Measurements from ENCODE around the gene OPTN. TPM values are rescaled to one million over a fixed set of nuclear protein-coding genes. Genes with fewer than 3 reads are reported as not detected.
A peak's percentile ranks its signal among the peaks of the same experiment; 100 is the strongest.

Gene OPTN
- total RNA-seq, 2 experiments from 2014 or later: 86.8 to 99.6 TPM

DNA sequence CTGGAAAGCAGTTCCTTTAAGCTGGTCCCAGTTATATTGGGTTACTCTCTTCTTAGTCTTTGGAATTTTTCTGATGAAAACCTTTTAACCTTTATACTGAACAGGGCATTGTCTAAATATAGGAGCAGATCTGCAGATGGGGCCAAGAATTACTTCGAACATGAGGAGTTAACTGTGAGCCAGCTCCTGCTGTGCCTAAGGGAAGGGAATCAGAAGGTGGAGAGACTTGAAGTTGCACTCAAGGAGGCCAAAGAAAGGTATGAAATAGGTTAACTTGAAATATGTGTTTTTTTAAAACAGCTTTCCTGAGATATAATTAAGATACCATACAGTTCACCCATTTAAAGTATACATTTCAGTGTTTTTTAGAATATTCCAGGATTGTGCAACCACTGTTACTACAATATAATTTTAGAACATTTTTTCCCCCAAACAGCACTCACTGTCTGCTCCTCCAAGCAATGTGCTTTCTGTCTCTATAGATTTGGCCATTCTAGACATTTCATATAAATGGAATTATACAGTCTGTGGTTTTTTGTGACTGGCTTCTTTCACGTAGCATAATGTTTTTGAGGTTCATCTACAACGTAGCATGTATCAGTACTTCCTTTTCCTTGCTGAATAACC is 18.9 kb downstream of the OPTN start:
- ATAC-seq (ENCODE audit: poor library complexity) (no peak), DNase-seq (no peak)
- Histone ChIP-seq H3K9me3 (ENCODE audit: control insufficient read depth in 1 of 2, insufficient read depth in 1 of 2, low read length in 2 of 2) (no peaks in the 10 kb centered on the region), H3K36me3 (ENCODE audit: insufficient read depth, low read length) (peaks cover 82% of the 10 kb centered on the region), H3K4me3 (ENCODE audit: low read length) (no peak overlapping the region), H3K27ac (ENCODE audit: low read depth in 1 of 2, low read length in 2 of 2) (no peak overlapping the region), H3K27me3 (ENCODE audit: control insufficient read depth in 1 of 2, insufficient read depth in 2 of 2, low read length in 2 of 2) (no peaks in the 10 kb centered on the region), H3K4me1 (ENCODE audit: insufficient read depth, low read length) (peaks cover 24% of the 10 kb centered on the region)
- Mint-ChIP-seq H3K4me3 (no peak overlapping the region), H3K27ac (no peak overlapping the region), H3K9me3 (no peaks in the 10 kb centered on the region), H3K27me3 (no peaks in the 10 kb centered on the region), H3K4me1 (ENCODE audit: low read depth) (peaks cover 34% of the 10 kb centered on the region), H3K36me3 (ENCODE audit: low read depth) (peaks cover 85% of the 10 kb centered on the region)
- intact Hi-C loops (cut with DNase I, micrococcal nuclease): no loop called here
- ChIA-PET POLR2A (interaction anchor here (1.7 kb wide), 1 partner anchor 11 kb away, joined by 10 read pairs; no protein-coding TSS in a partner anchor), CTCF (interaction anchor here (0.6 to 2.0 kb wide), 2 partner anchors 15 to 19 kb away, joined by 3 to 11 read pairs; partner anchors contain the start of gene OPTN)
- TF ChIP-seq, protein P1, sequence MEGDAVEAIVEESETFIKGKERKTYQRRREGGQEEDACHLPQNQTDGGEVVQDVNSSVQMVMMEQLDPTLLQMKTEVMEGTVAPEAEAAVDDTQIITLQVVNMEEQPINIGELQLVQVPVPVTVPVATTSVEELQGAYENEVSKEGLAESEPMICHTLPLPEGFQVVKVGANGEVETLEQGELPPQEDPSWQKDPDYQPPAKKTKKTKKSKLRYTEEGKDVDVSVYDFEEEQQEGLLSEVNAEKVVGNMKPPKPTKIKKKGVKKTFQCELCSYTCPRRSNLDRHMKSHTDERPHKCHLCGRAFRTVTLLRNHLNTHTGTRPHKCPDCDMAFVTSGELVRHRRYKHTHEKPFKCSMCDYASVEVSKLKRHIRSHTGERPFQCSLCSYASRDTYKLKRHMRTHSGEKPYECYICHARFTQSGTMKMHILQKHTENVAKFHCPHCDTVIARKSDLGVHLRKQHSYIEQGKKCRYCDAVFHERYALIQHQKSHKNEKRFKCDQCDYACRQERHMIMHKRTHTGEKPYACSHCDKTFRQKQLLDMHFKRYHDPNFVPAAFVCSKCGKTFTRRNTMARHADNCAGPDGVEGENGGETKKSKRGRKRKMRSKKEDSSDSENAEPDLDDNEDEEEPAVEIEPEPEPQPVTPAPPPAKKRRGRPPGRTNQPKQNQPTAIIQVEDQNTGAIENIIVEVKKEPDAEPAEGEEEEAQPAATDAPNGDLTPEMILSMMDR (IDR thresholded peaks at IDR 0.05): no peak

- POLR2A ChIA-PET: interaction anchor here (0.6 to 0.7 kb wide), 2 partner anchors 13 to 528 kb away, joined by 3 read pairs; no protein-coding TSS in a partner anchor
- peaks cover 94% of the 10 kb centered on the region for H3K36me3 Mint-ChIP-seq (ENCODE audit: low read depth)
- H3K27me3 Mint-ChIP-seq: no peaks in the 10 kb centered on the region
- no peak for DNase-seq
- H3K4me1 ChIP-seq (ENCODE audit: insufficient read depth, low read length): peaks cover 20% of the 10 kb centered on the region
- H3K36me3 ChIP-seq (ENCODE audit: insufficient read depth, low read length): peaks cover 92% of the 10 kb centered on the region
- TF ChIP-seq, protein P1 (IDR thresholded peaks at IDR 0.05): no peak
- no peak overlapping the region for H3K27ac ChIP-seq (ENCODE audit: low read depth in 1 of 2, low read length in 2 of 2)
- peaks cover 29% of the 10 kb centered on the region for H3K4me1 Mint-ChIP-seq (ENCODE audit: low read depth)
- CTCF ChIA-PET: no interaction called here
- H3K27me3 ChIP-seq (ENCODE audit: control insufficient read depth in 1 of 2, insufficient read depth in 2 of 2, low read length in 2 of 2): no peaks in the 10 kb centered on the region
- H3K4me3 ChIP-seq (ENCODE audit: low read length): no peak overlapping the region
- no peak for ATAC-seq (ENCODE audit: poor library complexity)
- intact Hi-C loops (cut with DNase I, micrococcal nuclease): no loop called here
- no peaks in the 10 kb centered on the region for H3K9me3 ChIP-seq (ENCODE audit: control insufficient read depth in 1 of 2, insufficient read depth in 1 of 2, low read length in 2 of 2)
- peak overlapping the region; percentile 67 for H3K27ac Mint-ChIP-seq
- H3K4me3 Mint-ChIP-seq: no peak overlapping the region
- no peaks in the 10 kb centered on the region for H3K9me3 Mint-ChIP-seq
Observed at GRCh38 chr10:13120786-13121499, 21.0 kb downstream of the OPTN start.

GRCh38 chr10:13121500-13121854 is 21.5 kb downstream of the OPTN start:
- Mint-ChIP-seq H3K4me3 (no peak overlapping the region), H3K9me3 (no peaks in the 10 kb centered on the region), H3K27ac (no peak overlapping the region), H3K4me1 (ENCODE audit: low read depth) (peaks cover 23% of the 10 kb centered on the region), H3K36me3 (ENCODE audit: low read depth) (peaks cover 94% of the 10 kb centered on the region), H3K27me3 (no peaks in the 10 kb centered on the region)
- Histone ChIP-seq H3K4me3 (ENCODE audit: low read length) (no peak overlapping the region), H3K36me3 (ENCODE audit: insufficient read depth, low read length) (peaks cover 89% of the 10 kb centered on the region), H3K27ac (ENCODE audit: low read depth in 1 of 2, low read length in 2 of 2) (no peak overlapping the region), H3K9me3 (ENCODE audit: control insufficient read depth in 1 of 2, insufficient read depth in 1 of 2, low read length in 2 of 2) (no peaks in the 10 kb centered on the region), H3K4me1 (ENCODE audit: insufficient read depth, low read length) (peaks cover 14% of the 10 kb centered on the region), H3K27me3 (ENCODE audit: control insufficient read depth in 1 of 2, insufficient read depth in 2 of 2, low read length in 2 of 2) (no peaks in the 10 kb centered on the region)
- DNase-seq (no peak), ATAC-seq (ENCODE audit: poor library complexity) (no peak)
- ChIA-PET POLR2A (interaction anchor here (0.6 to 0.7 kb wide), 2 partner anchors 13 to 527 kb away, joined by 3 read pairs; no protein-coding TSS in a partner anchor), CTCF (no interaction called here)
- intact Hi-C loops (cut with DNase I, micrococcal nuclease): no loop called here
- TF ChIP-seq, protein P1 (IDR thresholded peaks at IDR 0.05): no peak

All from CD4-positive, alpha-beta T cell (primary cell).